Stimulated activated CD4-positive, alpha-beta T cell treated with anti-CD3 and anti-CD28 coated beads, Interleukin-12 subunit alpha, Interleukin-12 subunit beta, amount 100 ng/mL, for 48 hours (primary cell): Measurements from ENCODE around the gene FAM234A.
"Not testable (repeated sequence)": the region's sequence is repeated elsewhere in the genome, so short reads cannot be mapped to it uniquely, and the experiment has no call there.

ENCODE experiments used
- DNase-seq, 3 donors: peaks; one replicate each; pipeline ENCODE4 v3.0.0-alpha.2; 2020; ENCODE audit warnings: low read depth in 2 of 3, low spot score in 1 of 3

FAM234A gene

GRCh38 chr16:229731-230281 is 4.8 kb upstream of the FAM234A start:
- DNase-seq, result no peak

GRCh38 chr16:230351-230750 is 4.3 kb upstream of the FAM234A start:
- DNase-seq, result not testable (repeated sequence)

DNA sequence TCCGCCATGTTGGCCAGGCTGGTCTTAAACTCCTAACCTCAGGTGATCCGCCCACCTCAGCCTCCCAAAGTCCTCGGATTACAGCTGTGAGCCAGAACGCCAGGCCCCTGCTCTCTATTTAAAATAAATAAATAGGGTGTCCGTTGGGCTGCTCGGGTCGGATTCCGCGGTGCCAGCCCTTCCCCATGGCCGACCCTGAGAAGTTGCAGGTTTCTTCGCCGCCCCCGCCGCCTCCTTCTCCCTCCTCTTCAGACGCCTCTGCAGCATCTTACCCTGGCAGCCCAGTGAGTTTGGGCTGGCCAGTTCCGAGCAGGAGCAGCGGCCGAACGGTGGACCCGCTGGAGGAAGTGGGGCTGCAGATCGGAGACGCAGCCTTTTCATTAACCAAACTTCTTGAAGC is 3.7 kb upstream of the FAM234A start:
- DNase-seq, result no peak

- DNase-seq, result no peak
Measured at GRCh38 chr16:239948-240277, 5.3 kb downstream of the FAM234A start.

DNA sequence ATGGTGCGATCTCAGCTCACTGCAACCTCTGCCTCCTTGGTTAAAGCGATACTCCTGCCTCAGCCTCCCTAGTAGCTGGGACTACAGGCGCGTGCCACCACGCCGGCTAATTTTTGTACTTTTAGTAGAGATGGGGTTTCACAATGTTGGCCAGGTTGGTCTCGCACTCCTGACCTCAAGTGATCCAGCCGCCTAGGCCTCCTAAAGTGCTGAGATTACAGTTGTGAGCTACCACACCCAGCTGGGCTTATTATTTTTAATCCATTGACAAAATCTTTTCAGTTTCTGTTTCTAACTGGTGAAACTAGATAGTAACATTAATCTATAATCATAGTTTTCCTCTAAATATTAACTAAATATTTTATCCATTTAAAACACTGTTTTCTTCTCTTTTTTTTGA is 5.9 kb downstream of the FAM234A start:
- DNase-seq, result no peak

- no peak for DNase-seq
Measured at GRCh38 chr16:242281-242680, 7.7 kb downstream of the FAM234A start.

DNA sequence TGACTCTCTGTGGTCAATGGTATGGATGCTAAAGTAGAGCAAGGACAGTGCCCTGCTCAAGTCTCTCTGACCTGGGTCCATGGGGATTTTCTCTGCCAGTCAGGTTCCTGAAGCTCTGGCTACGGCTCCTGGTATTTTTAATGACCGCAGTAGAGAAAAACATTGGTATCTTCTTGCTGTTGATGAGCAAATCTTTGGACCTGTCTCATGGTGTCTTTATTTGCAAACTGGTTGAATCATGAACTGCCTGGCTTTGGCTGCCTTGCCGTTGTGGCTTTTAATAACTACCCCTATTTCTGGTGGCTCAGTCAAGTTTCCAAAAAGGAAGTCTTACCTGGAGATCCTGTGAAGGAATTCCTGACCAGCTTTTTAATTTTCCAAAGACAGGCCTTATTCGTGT is 8.7 kb downstream of the FAM234A start:
- no peak for DNase-seq

GRCh38 chr16:245105-245504 is 10.5 kb downstream of the FAM234A start:
- no peak for DNase-seq

- no peak for DNase-seq
Measured at GRCh38 chr16:247027-247426, 12.4 kb downstream of the FAM234A start.

- DNase-seq, result no peak
Measured at GRCh38 chr16:249431-249830, 14.8 kb downstream of the FAM234A start.

GRCh38 chr16:252366-253337 is 18.0 kb downstream of the FAM234A start:
- DNase-seq, result no peak

DNA sequence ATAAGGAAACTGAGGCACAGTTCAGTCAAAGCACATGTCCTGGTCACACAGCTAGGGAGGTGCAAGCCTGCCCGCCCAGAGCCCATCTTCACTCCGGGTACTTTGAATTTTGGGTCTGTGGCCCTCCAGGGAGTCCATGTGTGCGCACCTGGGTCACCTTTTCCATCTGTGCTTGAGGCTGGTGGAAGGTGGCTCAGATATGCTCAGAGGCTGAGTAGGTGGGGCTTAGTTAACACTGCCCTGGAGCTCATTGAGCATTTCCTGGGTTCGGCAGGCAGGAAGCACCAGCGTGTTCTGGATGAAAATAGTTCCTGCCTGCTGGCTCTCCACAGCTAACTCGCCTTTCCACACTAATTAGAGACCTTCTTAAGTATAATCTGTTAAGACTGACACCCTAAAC is 19.2 kb downstream of the FAM234A start:
- no peak for DNase-seq

DNA sequence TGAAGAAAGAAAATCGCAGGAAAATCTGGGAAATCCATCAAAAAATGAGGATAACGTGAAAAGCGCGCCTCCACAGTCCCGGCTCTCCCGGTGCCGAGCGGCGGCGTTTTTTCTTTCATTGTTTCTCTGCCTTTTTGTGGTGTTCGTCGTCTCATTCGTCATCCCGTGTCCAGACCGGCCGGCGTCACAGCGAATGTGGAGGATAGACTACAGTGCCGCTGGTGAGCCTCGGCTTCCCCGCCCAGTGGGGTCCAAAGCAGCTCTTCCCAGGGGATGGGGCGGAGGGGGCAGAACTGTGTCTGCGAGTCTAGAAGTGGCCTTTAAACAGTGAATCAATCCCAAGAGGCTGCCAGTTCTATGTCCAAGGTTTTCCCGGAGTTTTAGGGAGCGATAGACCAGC is 19.8 kb downstream of the FAM234A start:
- DNase-seq, result no peak

- DNase-seq, result no peak
Measured at GRCh38 chr16:255183-255582, 20.6 kb downstream of the FAM234A start.

- DNase-seq, result not testable (repeated sequence)
Measured at GRCh38 chr16:258091-258490, 23.5 kb downstream of the FAM234A start.

GRCh38 chr16:259226-259625 is 24.6 kb downstream of the FAM234A start:
- DNase-seq, result no peak

DNA sequence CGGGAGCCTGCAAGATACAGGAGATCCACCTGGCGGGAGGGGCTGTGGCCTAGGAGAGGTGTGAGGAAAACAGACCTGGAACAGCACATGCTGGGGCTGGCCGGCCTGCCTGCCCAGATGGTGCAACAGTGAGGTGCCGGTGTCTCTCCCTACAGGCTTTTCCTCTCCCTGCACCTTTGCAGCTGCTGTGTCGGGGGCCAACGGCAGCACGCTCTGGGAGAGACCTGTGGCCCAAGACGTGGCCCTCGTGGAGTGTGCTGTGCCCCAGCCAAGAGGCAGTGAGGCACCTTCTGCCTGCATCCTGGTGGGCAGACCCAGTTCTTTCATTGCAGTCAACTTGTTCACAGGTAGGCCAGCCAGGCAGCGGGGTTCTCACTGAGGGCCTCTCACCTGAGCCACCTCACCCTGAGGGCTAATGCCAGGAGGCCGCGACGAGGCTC is 25.2 kb downstream of the FAM234A start:
- DNase-seq, result no peak

- no peak for DNase-seq
Measured at GRCh38 chr16:260326-260725, 25.7 kb downstream of the FAM234A start.

DNA sequence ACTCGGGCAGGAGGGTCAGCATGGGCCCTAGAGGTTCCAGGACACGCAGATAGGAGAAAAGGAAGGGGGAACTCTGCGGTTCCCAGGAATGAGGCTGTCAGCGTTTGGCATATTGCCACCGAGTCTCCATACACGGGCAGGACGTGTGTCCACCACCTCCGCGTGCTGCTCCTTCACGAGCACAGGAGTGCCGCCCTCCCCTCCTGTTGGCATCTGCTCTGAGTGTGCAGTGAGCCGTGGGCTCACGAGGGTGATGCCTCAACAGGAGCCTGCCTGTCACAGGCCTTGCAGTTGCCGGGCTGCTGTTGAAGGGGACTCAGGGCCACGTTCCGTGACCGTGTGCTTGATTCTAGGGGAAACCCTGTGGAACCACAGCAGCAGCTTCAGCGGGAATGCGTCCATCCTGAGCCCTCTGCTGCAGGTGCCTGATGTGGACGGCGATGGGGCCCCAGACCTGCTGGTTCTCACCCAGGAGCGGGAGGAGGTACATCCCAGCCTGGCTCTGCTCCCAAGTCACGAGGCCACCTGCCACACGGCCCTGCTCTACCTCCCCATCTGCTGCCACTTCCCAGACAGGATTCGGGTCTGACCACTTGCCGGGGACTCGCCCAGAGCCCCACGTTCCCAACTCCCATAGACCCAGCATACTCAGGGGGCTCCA is 26.5 kb downstream of the FAM234A start:
- no peak for DNase-seq

- no peak for DNase-seq
Measured at GRCh38 chr16:262121-262745, 27.6 kb downstream of the FAM234A start.

- DNase-seq, result no peak
Measured at GRCh38 chr16:263182-263774, 28.7 kb downstream of the FAM234A start.
